HG02981 (cell line): ENCODE measurements around the gene ZNF407.
A peak's percentile ranks its signal among the peaks of the same experiment; 100 is the strongest.
"Not testable (repeated sequence)": the region's sequence is repeated elsewhere in the genome, so short reads cannot be mapped to it uniquely, and the experiment has no call there.

Source experiments
- ATAC-seq: cut with Tn5 transposase; IDR thresholded peaks from one replicate; pipeline ENCODE4 v1.9.1; 2021; ENCODE audit warnings: mild to moderate bottlenecking, moderate library complexity; ENCODE audit not compliant: unreplicated experiment

The ZNF407 gene, protein sequence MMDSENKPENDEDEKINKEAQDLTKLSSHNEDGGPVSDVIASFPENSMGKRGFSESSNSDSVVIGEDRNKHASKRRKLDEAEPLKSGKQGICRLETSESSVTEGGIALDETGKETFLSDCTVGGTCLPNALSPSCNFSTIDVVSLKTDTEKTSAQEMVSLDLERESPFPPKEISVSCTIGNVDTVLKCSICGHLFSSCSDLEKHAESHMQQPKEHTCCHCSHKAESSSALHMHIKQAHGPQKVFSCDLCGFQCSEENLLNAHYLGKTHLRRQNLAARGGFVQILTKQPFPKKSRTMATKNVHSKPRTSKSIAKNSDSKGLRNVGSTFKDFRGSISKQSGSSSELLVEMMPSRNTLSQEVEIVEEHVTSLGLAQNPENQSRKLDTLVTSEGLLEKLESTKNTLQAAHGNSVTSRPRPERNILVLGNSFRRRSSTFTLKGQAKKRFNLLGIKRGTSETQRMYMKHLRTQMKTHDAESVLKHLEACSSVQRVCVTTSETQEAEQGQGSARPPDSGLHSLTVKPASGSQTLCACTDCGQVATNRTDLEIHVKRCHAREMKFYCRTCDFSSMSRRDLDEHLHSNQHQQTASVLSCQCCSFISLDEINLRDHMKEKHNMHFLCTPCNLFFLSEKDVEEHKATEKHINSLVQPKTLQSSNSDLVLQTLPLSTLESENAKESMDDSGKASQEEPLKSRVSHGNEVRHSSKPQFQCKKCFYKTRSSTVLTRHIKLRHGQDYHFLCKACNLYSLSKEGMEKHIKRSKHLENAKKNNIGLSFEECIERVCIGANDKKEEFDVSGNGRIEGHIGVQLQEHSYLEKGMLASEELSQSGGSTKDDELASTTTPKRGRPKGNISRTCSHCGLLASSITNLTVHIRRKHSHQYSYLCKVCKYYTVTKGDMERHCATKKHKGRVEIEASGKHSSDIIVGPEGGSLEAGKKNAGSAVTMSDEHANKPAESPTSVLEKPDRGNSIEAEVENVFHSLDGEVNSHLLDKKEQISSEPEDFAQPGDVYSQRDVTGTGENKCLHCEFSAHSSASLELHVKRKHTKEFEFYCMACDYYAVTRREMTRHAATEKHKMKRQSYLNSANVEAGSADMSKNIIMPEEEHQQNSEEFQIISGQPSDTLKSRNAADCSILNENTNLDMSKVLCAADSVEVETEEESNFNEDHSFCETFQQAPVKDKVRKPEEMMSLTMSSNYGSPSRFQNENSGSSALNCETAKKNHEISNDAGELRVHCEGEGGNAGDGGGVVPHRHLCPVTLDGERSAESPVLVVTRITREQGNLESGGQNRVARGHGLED (N-terminal part only)

DNA sequence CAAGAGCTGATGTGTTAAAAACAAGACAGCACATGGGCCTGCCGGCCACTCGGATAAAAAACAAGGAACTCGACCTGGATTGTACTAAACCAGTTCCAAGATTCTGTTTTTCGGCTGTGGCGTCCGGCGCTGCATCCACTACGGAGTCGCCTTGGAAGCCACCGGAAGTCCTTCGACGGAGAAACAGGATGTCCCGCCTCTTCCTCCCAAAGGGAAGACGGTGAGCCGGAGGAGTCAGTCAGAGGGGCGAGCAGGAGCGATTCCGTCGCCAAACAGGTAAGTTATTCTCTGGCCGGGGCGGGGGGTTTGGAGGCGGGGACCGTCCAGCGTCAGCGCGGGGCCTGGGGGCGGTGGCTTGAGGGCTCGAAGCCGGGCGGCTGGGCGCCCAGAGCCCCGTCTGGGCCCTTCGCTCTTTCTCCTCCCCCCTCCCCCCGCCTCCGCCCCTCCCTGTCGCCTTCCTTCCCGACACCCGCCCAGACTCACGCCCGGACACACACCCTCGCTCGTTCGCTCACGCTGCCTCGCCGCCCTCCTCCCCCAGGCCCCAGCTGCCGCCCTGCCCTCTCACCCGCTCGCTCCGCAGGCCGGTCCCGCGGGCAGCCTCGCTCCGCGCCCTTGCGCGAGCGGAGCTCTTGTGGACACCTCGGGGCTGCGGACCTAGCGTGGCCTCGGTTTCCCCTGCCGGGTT, at the start of gene ZNF407:
Gene ZNF407, plus strand, starts transcription at position 209 of the 688 bp plus-strand sequence. CDS start 33,150 bp downstream, outside the sequence.
- peak; percentile 71 for ATAC-seq

- ATAC-seq: no peak
These were observed 48.0 kb upstream of the ZNF407 start for GRCh38 chr18:74549591-74550104.

DNA sequence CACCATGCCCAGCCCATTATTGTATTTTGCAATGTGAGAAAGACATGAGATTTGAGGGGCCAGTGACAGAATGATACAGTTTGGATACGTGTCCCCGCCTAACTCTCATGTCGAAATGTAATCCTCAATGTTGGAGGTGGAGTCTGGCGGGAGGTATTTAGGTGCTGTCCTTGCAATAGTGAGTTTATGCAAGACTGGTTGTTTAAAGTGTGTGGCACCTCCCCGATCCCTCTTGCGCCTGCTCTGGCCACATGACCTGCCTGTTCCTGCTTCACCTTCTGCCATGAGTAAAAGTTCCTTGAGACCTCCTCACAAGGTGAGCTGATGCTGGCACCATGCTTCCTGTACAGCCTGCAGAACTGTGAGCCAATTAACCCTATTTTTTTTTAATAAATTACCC, 46.8 kb upstream of the ZNF407 start:
- ATAC-seq: no peak

GRCh38 chr18:74551452-74551851, 46.2 kb upstream of the ZNF407 start:
- no peak for ATAC-seq

DNA sequence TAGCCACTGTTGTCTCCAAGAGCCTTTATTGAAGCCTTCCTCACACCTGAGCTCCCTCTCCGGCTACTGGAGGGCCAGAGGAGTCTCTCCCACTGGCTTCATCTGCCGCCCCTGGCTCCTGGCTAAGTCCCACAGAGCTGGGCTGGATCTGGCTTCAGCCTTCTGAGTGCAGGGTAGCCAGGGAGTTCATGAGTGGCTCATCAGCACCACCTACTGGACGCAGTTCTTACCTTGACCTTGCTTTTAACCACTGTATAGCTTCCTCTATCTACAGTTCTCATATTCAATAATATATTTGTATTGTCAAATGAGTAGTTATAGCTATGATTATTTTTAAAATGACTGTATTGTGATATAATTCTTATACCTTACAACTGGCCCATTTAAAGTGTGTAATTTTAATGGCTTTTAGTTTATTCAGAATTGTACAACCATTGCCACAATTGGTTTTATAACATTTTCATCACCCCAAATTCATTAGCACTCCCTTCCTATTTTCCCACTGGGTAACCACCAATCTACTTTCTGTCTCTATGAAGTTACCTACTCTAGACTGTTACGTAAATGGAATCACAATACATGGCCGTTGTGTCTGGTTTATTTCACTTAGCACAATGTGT, 45.6 kb upstream of the ZNF407 start:
- ATAC-seq: peak; percentile 99

DNA sequence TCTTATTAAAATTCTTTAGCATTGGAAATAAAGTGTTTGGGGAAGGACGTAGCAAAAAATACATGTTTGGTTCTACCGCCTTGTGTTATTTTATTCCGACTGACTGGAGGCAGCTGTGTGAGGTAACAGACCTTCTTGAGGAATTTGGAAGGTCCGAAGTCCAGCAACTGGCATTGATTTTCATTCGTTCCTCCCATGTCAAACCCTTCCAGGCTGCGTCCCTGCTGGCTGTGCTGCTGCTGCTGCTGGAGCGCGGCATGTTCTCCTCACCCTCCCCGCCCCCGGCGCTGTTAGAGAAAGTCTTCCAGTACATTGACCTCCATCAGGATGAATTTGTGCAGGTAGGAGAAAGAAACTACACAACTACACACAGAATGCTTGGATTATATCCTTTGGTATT, 41.5 kb upstream of the ZNF407 start:
- no peak for ATAC-seq

DNA sequence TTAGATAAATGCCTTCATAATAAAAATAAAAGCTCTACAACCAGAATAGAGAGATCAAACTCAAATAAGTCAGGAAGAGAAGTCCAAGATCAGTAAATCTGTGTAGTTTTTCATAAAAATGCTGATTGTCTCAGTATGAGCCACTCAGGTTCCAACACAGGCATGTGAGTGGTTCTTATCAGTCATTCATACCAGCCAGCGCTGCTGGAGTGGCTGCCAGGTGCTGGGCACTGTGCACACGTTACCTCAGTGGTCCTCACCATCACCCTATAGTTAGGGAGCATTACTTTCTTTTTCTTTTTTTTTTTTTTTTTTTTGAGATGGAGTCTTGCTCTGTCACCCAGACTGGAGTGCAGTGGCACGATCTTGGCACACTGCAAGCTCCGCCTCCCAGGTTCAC, 39.6 kb upstream of the ZNF407 start:
- ATAC-seq: no peak

- no peak for ATAC-seq
These were observed 35.4 kb upstream of the ZNF407 start for GRCh38 chr18:74562131-74562730.

GRCh38 chr18:74562775-74563174, 34.9 kb upstream of the ZNF407 start:
- ATAC-seq: no peak

DNA sequence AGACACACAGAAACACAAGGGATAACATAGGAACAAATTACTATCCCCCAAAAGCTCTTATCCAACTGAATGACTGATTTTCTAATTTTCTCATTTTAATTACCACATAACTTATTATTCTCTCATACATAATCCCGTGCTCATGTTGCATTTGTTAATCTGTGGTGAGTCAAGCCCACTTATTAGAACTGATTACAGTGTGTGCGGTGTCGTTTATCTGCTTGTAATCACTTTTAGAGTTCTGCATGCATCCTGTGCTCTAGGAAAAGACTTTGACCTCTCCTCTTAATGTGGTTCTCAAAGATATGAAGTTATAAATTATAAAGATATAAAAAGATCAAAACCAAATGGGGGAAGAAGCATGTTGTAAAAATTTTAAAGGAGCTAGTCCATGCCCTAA, 33.7 kb upstream of the ZNF407 start:
- no peak for ATAC-seq

DNA sequence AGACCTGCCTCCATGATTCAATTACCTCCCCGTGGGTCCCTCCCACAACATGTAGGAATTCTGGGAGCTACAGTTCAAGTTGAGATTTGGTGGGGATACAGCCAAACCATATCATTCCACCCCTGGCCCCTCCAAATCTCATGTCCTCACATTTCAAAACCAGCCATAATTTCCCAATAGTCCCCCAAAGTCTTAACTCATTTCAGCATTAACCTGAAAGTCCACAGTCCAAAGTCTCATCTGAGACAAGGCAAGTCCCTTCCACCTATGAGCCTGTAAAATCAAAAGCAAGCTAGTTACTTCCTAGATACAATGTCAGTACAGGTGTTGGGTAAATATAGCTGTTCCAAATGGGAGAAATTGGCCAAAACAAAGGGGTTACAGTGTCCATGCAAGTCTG, 32.5 kb upstream of the ZNF407 start:
- ATAC-seq: not testable (repeated sequence)

DNA sequence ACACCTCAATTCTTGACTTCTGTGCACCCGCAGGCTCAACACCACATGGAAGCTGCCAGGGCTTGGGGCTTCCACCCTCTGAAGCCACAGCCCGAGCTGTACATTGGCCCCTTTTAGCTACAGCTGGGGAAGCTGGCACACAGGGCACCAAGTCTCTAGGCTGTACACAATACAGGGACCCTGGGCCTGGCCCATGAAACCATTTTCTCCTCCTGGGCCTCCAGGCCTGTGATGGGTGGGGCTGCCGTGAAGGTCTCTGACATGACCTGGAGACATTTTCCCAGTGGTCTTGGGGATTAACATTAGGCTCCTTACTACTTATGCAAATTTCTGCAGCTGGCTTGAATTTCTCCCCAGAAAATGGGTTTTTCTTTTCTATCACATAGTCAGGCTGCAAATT, 31.7 kb upstream of the ZNF407 start:
- ATAC-seq: not testable (repeated sequence)

DNA sequence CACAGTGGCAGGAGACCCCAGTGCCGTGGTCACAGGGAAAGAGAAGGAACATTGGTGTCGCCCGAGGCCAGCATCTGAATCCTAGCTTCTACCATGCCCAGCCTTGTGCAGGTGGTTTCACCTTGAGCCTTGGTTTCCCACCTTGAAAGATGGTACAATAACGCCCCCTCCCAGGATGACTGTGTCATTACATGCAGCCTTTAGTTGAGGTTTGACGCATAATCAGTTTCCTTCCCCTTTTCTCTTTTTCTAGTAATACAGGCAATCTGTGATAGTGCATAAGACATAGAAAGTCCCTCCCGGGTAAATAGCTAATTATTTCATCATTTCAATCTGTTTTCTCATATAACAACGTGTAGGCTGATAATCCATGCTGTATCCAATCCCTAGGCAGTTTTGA, 29.8 kb upstream of the ZNF407 start:
- ATAC-seq: no peak

- no peak for ATAC-seq
These were observed 28.3 kb upstream of the ZNF407 start for GRCh38 chr18:74569401-74569800.

DNA sequence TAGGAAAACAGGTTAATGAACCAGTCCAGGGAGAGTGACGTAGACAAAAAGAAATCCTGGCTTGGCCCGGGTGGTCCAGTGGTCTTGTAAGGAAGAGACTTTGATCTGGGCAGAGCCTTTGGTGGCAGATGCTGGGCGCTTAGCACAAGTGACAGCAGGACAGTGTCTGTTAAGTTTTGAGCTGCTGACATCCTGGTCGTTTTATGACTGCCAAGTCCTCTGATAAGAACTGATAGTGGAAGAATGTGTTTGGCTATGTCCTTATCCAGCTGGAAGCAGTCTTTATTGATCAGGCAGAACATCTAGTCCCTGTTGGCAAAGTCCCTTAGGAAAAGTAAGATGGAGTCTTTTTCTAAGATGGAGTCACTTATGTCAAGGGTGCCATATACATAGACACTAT, 27.4 kb upstream of the ZNF407 start:
- no peak for ATAC-seq

- no peak for ATAC-seq
These were observed 25.6 kb upstream of the ZNF407 start for GRCh38 chr18:74571895-74572680.

DNA sequence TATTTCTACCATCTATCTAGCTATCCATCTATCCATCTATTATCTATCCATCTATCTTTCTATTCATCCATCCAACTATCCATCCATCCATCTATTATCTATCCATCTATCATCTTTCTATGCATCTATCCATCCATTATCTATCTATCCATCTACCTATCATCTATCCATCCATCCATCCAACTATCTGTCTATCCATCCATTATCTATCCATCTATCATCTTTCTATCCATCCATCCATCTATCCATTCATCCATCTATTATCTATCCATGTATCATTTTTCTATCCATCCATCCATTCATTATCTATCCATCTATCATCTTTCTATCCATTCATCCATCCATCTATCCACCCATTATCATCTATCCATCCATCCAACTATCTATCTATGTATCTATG, 24.6 kb upstream of the ZNF407 start:
- ATAC-seq: no peak

DNA sequence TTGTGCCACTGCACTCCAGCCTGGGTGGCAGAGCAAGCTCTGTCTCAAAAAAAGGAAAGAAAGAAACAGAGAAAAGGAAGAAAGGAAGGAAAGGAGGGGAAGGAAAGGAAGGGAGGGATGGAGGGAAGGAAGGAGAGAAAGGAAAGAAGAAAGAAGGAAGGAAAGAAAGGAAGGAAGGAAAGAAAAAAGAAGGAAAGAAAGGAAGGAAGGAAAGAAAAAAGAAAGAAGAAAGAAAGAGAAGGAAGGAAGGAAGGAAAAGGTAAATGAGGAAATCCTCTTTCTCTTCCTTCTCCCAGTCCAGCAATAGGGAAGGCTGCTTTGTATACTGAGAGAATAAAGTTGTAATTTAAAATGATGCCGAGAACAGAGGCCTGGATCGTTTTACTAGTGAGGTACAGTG, 22.8 kb upstream of the ZNF407 start:
- ATAC-seq: no peak

- ATAC-seq: no peak
These were observed 20.7 kb upstream of the ZNF407 start for GRCh38 chr18:74577019-74577418.
